ENCODE data around the gene DHX35. TPM values are rescaled to one million over a fixed set of nuclear protein-coding genes. Genes with fewer than 3 reads are reported as not detected.

DHX35 gene
- total and polyA plus RNA-seq, 2 of the 13 experiments (the other 11 are each of a cell fraction or from before 2014, with no cell fraction given): 25.8 to 28.7 TPM

DNA sequence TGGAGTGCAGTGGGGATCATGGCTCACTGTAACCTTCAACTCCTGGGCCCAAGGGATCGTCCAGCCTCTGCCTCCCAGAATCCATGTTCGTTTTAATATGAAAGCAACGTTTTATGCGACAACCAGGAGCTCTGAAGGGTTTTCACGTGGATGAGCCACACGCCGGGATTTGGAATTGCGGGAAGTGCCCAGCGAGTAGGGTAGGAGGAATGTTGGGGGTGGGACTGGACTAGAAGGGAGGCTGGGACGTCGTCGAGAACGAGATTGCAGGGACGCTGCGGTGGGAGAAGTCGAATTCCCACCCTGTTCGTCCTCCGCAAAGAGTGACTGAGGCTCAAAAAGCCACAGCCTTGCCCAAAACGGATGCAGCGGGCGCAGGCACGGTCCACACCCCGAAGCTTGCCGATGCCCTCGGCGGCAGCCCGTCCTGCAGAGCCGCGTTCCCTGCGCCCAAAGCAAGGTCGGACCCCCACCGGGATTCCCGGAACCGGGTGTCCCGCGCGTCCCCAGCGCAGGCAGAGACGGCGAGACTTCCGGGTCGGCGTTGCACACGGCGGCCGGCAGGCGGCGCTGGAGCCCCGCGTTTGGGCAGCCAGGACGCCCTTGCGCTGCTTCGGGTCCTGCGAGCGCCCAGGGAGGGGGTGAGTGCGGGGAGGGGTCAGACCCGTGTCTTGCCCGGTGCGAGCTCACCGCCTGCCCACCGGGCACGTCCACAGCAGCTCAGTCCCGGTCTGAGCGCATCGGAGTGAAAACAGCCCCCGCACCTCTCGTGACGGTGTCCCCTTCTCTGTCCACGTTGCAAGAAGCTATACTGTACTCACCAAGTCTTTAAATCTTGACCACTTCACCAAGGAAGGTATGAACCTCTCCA, 87.8 kb downstream of the DHX35 start (continued):
- TF ChIP-seq, protein P1, sequence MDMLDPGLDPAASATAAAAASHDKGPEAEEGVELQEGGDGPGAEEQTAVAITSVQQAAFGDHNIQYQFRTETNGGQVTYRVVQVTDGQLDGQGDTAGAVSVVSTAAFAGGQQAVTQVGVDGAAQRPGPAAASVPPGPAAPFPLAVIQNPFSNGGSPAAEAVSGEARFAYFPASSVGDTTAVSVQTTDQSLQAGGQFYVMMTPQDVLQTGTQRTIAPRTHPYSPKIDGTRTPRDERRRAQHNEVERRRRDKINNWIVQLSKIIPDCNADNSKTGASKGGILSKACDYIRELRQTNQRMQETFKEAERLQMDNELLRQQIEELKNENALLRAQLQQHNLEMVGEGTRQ (IDR thresholded peaks at IDR 0.05; ENCODE audit: low read depth, low read length): no peak
- TF ChIP-seq, protein P1 (CRISPR knock-in tag; IDR thresholded peaks at IDR 0.05; ENCODE audit: borderline replicate concordance): no peak; the same call in 1 of the 2 replicates
- TF ChIP-seq, protein P2, sequence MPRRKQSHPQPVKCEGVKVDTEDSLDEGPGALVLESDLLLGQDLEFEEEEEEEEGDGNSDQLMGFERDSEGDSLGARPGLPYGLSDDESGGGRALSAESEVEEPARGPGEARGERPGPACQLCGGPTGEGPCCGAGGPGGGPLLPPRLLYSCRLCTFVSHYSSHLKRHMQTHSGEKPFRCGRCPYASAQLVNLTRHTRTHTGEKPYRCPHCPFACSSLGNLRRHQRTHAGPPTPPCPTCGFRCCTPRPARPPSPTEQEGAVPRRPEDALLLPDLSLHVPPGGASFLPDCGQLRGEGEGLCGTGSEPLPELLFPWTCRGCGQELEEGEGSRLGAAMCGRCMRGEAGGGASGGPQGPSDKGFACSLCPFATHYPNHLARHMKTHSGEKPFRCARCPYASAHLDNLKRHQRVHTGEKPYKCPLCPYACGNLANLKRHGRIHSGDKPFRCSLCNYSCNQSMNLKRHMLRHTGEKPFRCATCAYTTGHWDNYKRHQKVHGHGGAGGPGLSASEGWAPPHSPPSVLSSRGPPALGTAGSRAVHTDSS (CRISPR knock-in tag; conservative IDR thresholded peaks at IDR 0.05): peak; percentile 94
- TF ChIP-seq ZNF224 (CRISPR knock-in tag; IDR thresholded peaks at IDR 0.05) (peak; percentile 97; the same call in 1 of the 2 replicates), ZNF552 (CRISPR knock-in tag; IDR thresholded peaks at IDR 0.05; ENCODE audit: borderline replicate concordance) (peak; percentile 97), DR1 (CRISPR knock-in tag; IDR thresholded peaks at IDR 0.05) (peak; percentile 74), ZNF782 (CRISPR knock-in tag; IDR thresholded peaks at IDR 0.05; ENCODE audit: borderline replicate concordance) (peak; percentile 92; the same call in 1 of the 2 replicates), GLI4 (CRISPR knock-in tag; IDR thresholded peaks at IDR 0.05; ENCODE audit: borderline replicate concordance) (peak; percentile 79), ATAD3A (CRISPR knock-in tag; IDR thresholded peaks at IDR 0.05) (no peak), ZNF674 (CRISPR knock-in tag; IDR thresholded peaks at IDR 0.05; ENCODE audit: low read depth) (no peak), MBD4 (IDR thresholded peaks at IDR 0.05; ENCODE audit: borderline replicate concordance, low read length) (no peak), PHF5A (CRISPR knock-in tag; IDR thresholded peaks at IDR 0.05; ENCODE audit: low read depth, unreplicated experiment) (peak; percentile 67), ATF7 (IDR thresholded peaks at IDR 0.05) (no peak), ATF7 (CRISPR knock-in tag; IDR thresholded peaks at IDR 0.05) (no peak; the same call in 1 of the 2 replicates), ZBTB42 (CRISPR knock-in tag; IDR thresholded peaks at IDR 0.05) (no peak; the same call in none of the 2 replicates), PLRG1 (conservative IDR thresholded peaks at IDR 0.05) (no peak), ZNF263 (CRISPR knock-in tag; IDR thresholded peaks at IDR 0.05) (peak; percentile 62; the same call in 1 of the 2 replicates), ZNF775 (CRISPR knock-in tag; IDR thresholded peaks at IDR 0.05; ENCODE audit: borderline replicate concordance) (peak; percentile 3; the same call in 1 of the 2 replicates), ZNF557 (CRISPR knock-in tag; IDR thresholded peaks at IDR 0.05) (no peak; the same call in 1 of the 2 replicates), ZNF709 (CRISPR knock-in tag; IDR thresholded peaks at IDR 0.05) (0 out of 2 replicates have a peak, but pooled peaks have one; percentile 77), ZMYM2 (CRISPR knock-in tag; IDR thresholded peaks at IDR 0.05) (no peak; the same call in 1 of the 2 replicates)
- TF ChIP-seq, protein P3, sequence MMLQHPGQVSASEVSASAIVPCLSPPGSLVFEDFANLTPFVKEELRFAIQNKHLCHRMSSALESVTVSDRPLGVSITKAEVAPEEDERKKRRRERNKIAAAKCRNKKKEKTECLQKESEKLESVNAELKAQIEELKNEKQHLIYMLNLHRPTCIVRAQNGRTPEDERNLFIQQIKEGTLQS (CRISPR knock-in tag; IDR thresholded peaks at IDR 0.05): 0 out of 2 replicates have a peak, but pooled peaks have one; percentile 50
- TF ChIP-seq, protein P4, sequence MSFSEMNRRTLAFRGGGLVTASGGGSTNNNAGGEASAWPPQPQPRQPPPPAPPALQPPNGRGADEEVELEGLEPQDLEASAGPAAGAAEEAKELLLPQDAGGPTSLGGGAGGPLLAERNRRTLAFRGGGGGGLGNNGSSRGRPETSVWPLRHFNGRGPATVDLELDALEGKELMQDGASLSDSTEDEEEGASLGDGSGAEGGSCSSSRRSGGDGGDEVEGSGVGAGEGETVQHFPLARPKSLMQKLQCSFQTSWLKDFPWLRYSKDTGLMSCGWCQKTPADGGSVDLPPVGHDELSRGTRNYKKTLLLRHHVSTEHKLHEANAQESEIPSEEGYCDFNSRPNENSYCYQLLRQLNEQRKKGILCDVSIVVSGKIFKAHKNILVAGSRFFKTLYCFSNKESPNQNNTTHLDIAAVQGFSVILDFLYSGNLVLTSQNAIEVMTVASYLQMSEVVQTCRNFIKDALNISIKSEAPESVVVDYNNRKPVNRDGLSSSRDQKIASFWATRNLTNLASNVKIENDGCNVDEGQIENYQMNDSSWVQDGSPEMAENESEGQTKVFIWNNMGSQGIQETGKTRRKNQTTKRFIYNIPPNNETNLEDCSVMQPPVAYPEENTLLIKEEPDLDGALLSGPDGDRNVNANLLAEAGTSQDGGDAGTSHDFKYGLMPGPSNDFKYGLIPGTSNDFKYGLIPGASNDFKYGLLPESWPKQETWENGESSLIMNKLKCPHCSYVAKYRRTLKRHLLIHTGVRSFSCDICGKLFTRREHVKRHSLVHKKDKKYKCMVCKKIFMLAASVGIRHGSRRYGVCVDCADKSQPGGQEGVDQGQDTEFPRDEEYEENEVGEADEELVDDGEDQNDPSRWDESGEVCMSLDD (CRISPR knock-in tag; IDR thresholded peaks at IDR 0.05; ENCODE audit: borderline replicate concordance): 0 out of 2 replicates have a peak, but pooled peaks have one; percentile 69

All from HepG2 (cell line).